GM23338 (cell line): Measurements from ENCODE around the gene PRKAA2.

Source experiments
- EZH2 ChIP-seq: fragments of 200-600 bp; sonication (generic); IDR thresholded peaks from one replicate; pipeline ENCODE4 v1.8.0; 2017; ENCODE audit warnings: antibody characterized with exemption, mild to moderate bottlenecking, low read depth; ENCODE audit not compliant: unreplicated experiment
- EZH2phosphoT487 ChIP-seq: fragments of 200-600 bp; sonication (generic); IDR thresholded peaks from one replicate; pipeline ENCODE4 v1.8.1; 2018; ENCODE audit warnings: antibody characterized with exemption; ENCODE audit not compliant: unreplicated experiment
- POLR2AphosphoS5 ChIP-seq: IDR thresholded peaks from 2 replicates; pipeline ENCODE4 v1.6.1; 2016; ENCODE audit warnings: antibody characterized with exemption, low read depth
- TF ChIP-seq, protein P1 (sequence below), 2 experiments: fragments of 200-600 bp in 1 of 2; sonication (generic) in 1 of 2; conservative IDR thresholded peaks; 2 replicates each; pipeline versions ENCODE4 v1.5.1 to v1.6.1; 2016 to 2017; ENCODE audit warnings: antibody characterized with exemption in 2 of 2, low read depth in 2 of 2, mild to moderate bottlenecking in 2 of 2, moderate library complexity in 1 of 2

DNA sequence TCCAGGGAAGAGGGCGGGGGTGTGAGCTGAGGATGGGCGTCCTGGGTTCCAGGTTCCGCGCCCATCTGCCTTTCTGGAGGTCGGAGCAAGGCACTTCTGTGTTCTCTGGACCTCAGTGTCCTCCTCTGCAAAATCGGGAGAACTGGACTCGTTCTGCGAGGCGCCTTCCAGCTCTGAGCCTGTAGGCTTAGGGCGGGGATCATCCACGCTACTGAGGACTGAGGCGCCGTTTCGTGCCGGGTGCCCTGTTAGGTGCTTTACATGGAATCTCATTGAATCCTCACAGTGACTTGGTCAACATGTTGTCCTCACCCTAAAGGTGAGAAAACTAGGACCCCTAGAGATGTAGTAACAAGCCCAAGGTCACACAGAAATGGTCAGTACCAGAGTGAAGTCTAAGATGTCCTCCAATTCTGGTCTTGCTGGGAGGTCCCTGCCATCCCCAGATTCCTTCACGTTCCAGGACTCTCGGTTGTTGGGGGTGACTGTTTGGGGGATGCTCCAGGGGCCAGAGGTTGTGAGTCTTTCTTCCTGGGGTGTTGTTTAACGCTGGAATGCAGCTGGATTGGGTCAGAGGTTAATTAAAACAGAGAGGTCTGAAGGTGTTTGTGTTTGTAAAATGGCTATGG is 677 bp downstream of the PRKAA2 start:
- TF ChIP-seq, protein P1, sequence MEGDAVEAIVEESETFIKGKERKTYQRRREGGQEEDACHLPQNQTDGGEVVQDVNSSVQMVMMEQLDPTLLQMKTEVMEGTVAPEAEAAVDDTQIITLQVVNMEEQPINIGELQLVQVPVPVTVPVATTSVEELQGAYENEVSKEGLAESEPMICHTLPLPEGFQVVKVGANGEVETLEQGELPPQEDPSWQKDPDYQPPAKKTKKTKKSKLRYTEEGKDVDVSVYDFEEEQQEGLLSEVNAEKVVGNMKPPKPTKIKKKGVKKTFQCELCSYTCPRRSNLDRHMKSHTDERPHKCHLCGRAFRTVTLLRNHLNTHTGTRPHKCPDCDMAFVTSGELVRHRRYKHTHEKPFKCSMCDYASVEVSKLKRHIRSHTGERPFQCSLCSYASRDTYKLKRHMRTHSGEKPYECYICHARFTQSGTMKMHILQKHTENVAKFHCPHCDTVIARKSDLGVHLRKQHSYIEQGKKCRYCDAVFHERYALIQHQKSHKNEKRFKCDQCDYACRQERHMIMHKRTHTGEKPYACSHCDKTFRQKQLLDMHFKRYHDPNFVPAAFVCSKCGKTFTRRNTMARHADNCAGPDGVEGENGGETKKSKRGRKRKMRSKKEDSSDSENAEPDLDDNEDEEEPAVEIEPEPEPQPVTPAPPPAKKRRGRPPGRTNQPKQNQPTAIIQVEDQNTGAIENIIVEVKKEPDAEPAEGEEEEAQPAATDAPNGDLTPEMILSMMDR (conservative IDR thresholded peaks at IDR 0.05; ENCODE audit: low read depth in 2 of 2): no peak
- TF ChIP-seq EZH2: no peak
- TF ChIP-seq POLR2AphosphoS5: no peak
- TF ChIP-seq EZH2phosphoT487: no peak
